AG10803 (cell line): Measurements from ENCODE around the gene HIF1A.

Experiments
- DNase-seq: peaks from one replicate; pipeline ENCODE4 v3.0.0; 2010; ENCODE audit warnings: low read depth
- H3K4me3 ChIP-seq: 2 replicates; pipeline ENCODE4 v1.5.1; 2011; ENCODE audit warnings: mild to moderate bottlenecking, low read length, control low read depth
- CTCF ChIP-seq: conservative IDR thresholded peaks from 2 replicates; pipeline ENCODE4 v1.5.1; 2011; ENCODE audit warnings: mild to moderate bottlenecking, low read length, control low read depth, inconsistent platforms

HIF1A gene

DNA sequence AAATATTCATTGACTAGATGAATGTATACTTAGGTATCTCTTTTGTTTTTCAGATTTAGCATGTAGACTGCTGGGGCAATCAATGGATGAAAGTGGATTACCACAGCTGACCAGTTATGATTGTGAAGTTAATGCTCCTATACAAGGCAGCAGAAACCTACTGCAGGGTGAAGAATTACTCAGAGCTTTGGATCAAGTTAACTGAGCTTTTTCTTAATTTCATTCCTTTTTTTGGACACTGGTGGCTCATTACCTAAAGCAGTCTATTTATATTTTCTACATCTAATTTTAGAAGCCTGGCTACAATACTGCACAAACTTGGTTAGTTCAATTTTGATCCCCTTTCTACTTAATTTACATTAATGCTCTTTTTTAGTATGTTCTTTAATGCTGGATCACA, 51.6 kb downstream of the HIF1A start:
- no peak for TF ChIP-seq CTCF
- no peak for DNase-seq
- no peak overlapping the region for H3K4me3 ChIP-seq

- no peak for DNase-seq
- no peak overlapping the region for H3K4me3 ChIP-seq
- TF ChIP-seq CTCF, result no peak
These were observed 52.0 kb downstream of the HIF1A start for GRCh38 chr14:61747342-61747741.

DNA sequence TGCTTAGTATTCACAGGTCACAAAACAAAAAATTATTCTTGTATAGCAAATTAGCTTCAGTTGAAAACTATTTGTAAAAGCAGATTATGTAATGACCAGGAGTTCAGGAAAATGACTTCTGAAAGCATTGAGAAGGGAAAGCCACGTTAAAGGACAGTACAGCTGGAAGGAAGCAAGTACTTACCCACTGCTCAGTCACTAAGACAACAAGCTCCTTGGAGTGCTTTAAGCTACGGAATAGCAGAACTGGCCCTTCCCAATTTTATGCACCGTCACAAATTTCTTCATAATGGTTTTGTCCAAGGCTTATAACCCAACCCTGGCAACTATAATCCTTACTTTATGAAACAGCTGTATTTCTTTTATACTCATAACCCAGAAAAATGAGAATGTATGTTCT, 54.0 kb downstream of the HIF1A start:
- H3K4me3 ChIP-seq, result peak overlapping the region; percentile 39
- DNase-seq, result peak; percentile 49
- TF ChIP-seq CTCF, result no peak

- DNase-seq, result no peak
- no peak for TF ChIP-seq CTCF
- H3K4me3 ChIP-seq, result peak overlapping the region; percentile 52
These were observed 54.6 kb downstream of the HIF1A start for GRCh38 chr14:61749867-61750266.

DNA sequence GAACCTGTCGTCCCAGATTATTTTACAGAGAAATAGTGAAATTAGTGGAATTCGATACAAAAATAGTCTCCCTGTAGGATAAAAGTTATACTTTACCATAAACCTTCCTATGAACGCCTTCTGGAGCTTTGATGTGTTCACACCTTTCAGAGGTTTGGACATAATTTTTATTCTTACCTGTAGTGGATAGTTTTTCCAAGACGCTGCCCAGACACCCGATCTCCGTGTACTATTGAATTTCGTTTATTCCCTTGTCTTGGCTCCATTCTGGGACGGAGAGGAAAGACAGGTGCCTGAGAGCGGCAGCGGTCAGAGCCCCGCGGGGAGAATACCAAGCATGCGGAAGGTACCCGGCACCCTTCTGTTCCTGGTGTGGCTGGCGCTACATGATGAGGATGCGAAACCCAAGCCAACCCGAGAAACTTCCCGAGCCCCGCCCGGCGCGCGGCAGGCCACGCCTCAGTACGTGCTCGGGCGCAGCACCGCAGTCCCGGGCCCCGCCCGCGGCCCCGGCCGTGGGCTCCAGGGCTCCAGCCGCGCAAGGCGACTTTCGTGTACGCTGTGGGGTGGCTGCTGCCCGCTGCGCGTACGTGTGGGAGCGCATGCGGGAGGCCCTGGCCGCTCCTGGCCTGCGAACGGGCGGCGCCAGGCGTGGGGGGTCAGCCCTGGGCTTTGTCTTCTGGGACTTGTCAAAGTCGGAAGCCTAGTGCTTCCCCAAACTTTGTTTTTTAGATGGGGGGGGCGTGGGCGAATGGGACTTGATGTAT, 55.6 kb downstream of the HIF1A start:
- peak overlapping the region; percentile 52 for H3K4me3 ChIP-seq
- peak; percentile 85 for DNase-seq
- TF ChIP-seq CTCF, result no peak

DNA sequence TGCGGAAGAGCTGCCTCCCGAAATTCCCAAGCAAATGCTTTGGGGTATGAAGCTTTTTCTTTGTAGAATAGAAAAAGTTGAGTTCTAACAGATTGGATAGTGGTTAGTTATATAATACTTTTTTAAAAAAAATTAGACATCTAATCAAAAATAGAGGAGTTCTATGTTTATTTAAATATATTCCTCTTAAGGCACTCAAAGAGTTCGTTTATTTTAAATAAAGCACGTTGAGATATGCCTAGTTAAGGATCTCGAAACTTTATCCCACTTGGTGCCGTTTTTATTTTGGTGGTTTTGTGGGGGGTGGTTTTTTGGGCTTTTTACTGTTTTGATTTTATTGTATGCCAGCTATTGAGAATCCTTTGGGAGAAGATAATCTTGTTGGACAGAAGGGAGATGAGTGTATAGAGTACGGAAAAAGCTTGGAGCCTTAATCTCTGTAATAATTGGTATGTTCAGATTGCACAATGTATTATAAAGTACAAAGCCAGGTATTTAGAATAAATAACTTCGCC, 56.2 kb downstream of the HIF1A start:
- TF ChIP-seq CTCF, result no peak
- no peak for DNase-seq
- H3K4me3 ChIP-seq, result peak overlapping the region; percentile 32

DNA sequence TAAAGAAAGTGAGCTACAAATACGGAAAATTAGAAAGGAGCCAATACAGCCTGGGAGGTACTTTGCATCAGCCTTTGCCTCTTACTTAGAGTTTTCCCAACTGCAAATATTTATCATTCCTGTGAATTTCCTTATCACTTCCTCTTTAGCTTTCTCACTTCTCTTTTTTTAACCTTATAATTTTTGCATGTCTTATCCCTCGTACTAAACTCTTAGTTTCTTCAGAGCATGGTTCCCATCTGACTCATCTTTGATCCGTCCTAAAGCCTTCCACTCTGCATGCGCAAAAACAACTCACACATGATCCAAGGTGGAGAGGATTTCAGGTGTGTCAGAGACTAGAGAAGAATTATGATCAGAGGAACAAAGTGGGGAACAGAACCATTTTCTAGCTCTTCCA, 57.3 kb downstream of the HIF1A start:
- H3K4me3 ChIP-seq, result no peak overlapping the region
- no peak for DNase-seq
- TF ChIP-seq CTCF, result no peak
